Body of pancreas (tissue), 4 donors: Measurements from ENCODE around the gene ADGRB3. TPM values are rescaled to one million over a fixed set of nuclear protein-coding genes. Genes with fewer than 3 reads are reported as not detected.

ENCODE experiments used
- ATAC-seq: fragments of 150-250 bp; one replicate; pipeline ENCODE4 v1.9.1; 2016
- DNase-seq, 4 donors: peaks; one replicate each; pipeline ENCODE4 v3.0.0-alpha.2; 2019
- H3K27ac ChIP-seq, 4 donors: fragments of 200-600 bp; sonication (generic); 1 replicate in 3 of 4; 2 replicates in 1 of 4; pipeline versions ENCODE4 v1.5.1 to v1.6.1; 2016 to 2019; ENCODE audit warnings: mild to moderate bottlenecking in 1 of 4, mixed read lengths in 1 of 4, moderate library complexity in 1 of 4
- H3K27me3 ChIP-seq, 2 donors: fragments of 200-600 bp; sonication (generic); one replicate each; pipeline ENCODE4 v1.6.0; 2016; ENCODE audit warnings: mild to moderate bottlenecking in 1 of 2
- H3K36me3 ChIP-seq, 2 donors: fragments of 200-600 bp; sonication (generic); replicated peaks in 1 of 2; 2 replicates each; pipeline ENCODE4 v1.5.1; 2016; ENCODE audit warnings: low read depth in 2 of 2; ENCODE audit not compliant: insufficient read depth in 1 of 2
- H3K4me1 ChIP-seq: fragments of 200-600 bp; sonication (generic); one replicate; pipeline ENCODE4 v1.6.0; 2016
- H3K4me3 ChIP-seq, 2 donors: fragments of 200-600 bp; sonication (generic); 1 replicate in 1 of 2; 2 replicates in 1 of 2; pipeline ENCODE4 v1.5.1; 2016 to 2019
- H3K9me3 ChIP-seq, 3 donors: fragments of 200-600 bp; sonication (generic); 1 replicate in 2 of 3; 2 replicates in 1 of 3; pipeline ENCODE4 v1.5.1; 2016
- POLR2A ChIP-seq, 3 donors: fragments of 450-650 bp; IDR thresholded peaks; one replicate each; pipeline ENCODE4 v1.6.1; 2016; ENCODE audit warnings: antibody characterized with exemption in 3 of 3, mild to moderate bottlenecking in 2 of 3
- WGBS, 2 donors: methylation state at CpG; one replicate each; pipeline ENCODE4 v1.1.5; 2017; 5-methylcytosine and 5-hydroxymethylcytosine counted together
- intact Hi-C: fragments of 100-400 bp; cut with DNase I; formaldehyde crosslinking; loops from one replicate; pipeline ENCODE4 v1.15.1; 2023
- total RNA-seq, 2 donors: library from RNA; depleted of rRNA; stranded (reverse); fragments of >200 nt; gene quantifications; one replicate each; pipeline ENCODE4 v1.1.0, GENCODE V29; 2016
- TF ChIP-seq, protein P1 (sequence below), 7 experiments: fragments of 450-650 bp in 4 of 7; fragments of 200-600 bp in 3 of 7; sonication (generic) in 3 of 7; IDR thresholded peaks; one replicate each; pipeline ENCODE4 v1.5.1; 2016 to 2019; ENCODE audit warnings: antibody characterized with exemption in 7 of 7

Gene ADGRB3
- total RNA-seq, 2 donors from 2014 or later = under 0.01 to 1.3 TPM

DNA sequence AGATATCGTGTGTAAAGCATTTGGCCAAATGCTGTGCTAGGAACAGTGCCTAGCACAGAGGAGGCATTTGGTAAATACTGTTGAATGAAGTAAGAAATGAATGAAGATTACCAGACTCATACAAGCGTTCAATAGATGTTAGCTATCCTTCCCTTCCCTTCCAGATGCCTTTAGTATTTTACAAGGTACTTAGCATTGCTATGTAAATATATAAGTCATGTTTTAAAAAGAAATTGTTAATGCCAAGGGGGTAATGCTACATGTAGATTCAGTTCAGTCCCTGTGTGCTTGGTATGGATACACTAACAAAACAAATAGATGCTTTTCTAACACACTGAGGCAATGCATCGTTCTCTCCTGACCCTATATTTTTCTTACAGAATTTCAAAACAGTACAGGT lies 407.2 kb downstream of the ADGRB3 start:
- intact Hi-C loops = no loop called here
- TF ChIP-seq POLR2A (IDR thresholded peaks at IDR 0.05) = no peak
- TF ChIP-seq, protein P1, sequence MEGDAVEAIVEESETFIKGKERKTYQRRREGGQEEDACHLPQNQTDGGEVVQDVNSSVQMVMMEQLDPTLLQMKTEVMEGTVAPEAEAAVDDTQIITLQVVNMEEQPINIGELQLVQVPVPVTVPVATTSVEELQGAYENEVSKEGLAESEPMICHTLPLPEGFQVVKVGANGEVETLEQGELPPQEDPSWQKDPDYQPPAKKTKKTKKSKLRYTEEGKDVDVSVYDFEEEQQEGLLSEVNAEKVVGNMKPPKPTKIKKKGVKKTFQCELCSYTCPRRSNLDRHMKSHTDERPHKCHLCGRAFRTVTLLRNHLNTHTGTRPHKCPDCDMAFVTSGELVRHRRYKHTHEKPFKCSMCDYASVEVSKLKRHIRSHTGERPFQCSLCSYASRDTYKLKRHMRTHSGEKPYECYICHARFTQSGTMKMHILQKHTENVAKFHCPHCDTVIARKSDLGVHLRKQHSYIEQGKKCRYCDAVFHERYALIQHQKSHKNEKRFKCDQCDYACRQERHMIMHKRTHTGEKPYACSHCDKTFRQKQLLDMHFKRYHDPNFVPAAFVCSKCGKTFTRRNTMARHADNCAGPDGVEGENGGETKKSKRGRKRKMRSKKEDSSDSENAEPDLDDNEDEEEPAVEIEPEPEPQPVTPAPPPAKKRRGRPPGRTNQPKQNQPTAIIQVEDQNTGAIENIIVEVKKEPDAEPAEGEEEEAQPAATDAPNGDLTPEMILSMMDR (IDR thresholded peaks at IDR 0.05) = no peak

DNA sequence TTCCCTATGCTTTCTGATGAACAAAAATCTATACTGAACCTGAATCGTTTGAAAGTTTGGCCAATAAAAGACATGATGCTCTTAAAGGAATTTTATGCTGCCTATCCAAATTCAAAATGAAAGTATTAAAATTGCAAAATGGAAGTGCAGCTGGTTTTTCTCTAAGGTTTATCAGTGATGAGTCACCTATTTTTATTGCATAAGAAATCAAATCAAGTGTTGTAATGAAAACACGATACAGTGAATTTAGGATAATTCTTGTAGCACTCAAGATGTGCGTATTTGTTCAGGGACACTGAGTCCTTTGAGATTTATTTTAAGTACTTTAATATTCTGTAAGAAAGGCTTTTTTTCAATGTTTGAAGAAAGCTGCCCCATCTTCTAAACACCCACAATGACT lies 409.5 kb downstream of the ADGRB3 start:
- H3K9me3 ChIP-seq = no peaks in the 10 kb centered on the region
- intact Hi-C loops = no loop called here
- no peak overlapping the region for H3K27ac ChIP-seq
- H3K27me3 ChIP-seq = no peaks in the 10 kb centered on the region
- H3K4me1 ChIP-seq = no peaks in the 10 kb centered on the region
- H3K36me3 ChIP-seq = no peaks in the 10 kb centered on the region
- DNase-seq (no peak), ATAC-seq (no peak)
- 69 to 72% methylated on average over 3 of the region's 3 CpGs for WGBS, 2 donors
- no peak overlapping the region for H3K4me3 ChIP-seq
- TF ChIP-seq, protein P1 (IDR thresholded peaks at IDR 0.05) = no peak

More for the DNA sequence above, 407.2 kb downstream of the ADGRB3 start:
- ATAC-seq = no peak
- Histone ChIP-seq H3K4me3 (no peak overlapping the region), H3K27ac (no peak overlapping the region), H3K4me1 (no peaks in the 10 kb centered on the region), H3K9me3 (no peaks in the 10 kb centered on the region), H3K27me3 (no peaks in the 10 kb centered on the region), H3K36me3 (no peaks in the 10 kb centered on the region)
- DNase-seq = no peak
- 53 to 64% methylated on average over 3 of the region's 3 CpGs for WGBS, 2 donors

DNA sequence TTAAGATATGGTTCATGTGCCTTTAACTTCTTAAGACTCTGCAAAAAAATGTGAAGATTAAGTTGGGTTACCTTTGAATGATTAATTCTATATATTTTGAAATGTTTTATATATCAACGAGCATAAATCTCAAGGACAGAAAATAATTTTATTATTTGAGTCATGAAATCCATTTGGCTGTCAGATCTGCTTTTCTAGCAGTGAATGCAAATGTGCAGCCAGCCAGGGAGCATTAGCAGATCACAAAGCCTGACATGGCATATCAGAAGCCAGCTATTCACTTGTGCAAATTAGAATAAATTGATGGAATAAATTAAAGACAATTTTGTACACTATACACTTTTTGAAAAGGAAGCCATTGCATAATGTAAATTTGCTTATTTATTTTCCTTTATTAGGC lies 424.3 kb downstream of the ADGRB3 start:
- Histone ChIP-seq H3K36me3 (no peaks in the 10 kb centered on the region), H3K27me3 (no peaks in the 10 kb centered on the region), H3K9me3 (no peaks in the 10 kb centered on the region), H3K27ac (no peak overlapping the region), H3K4me1 (no peaks in the 10 kb centered on the region), H3K4me3 (no peak overlapping the region)
- ATAC-seq (no peak), DNase-seq (no peak)
- WGBS, 2 donors = 38 to 53% methylated on average over 1 of the region's 1 CpG
- TF ChIP-seq, protein P1 (IDR thresholded peaks at IDR 0.05) = no peak
- TF ChIP-seq POLR2A (IDR thresholded peaks at IDR 0.05) = no peak
- intact Hi-C loops = no loop called here

DNA sequence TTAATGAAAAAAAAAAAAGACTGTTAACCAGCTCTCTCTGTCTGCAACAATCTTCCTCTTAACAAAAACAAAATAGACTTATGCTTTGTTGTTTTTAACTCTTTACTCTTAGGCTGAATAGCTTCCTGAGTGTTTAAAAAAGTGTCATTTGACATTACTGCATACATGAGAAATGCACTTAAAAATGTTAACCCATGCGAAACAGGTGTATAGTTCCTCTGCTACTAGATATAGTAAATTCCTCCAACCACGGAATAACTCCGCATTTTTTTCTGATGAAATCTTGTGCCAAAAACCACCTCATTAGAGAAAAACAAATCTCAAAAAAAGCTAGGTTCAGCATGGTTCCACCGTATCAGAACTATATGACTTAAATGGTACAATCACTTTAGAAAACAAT lies 426.0 kb downstream of the ADGRB3 start:
- Histone ChIP-seq H3K4me1 (no peaks in the 10 kb centered on the region), H3K27me3 (no peaks in the 10 kb centered on the region), H3K36me3 (no peaks in the 10 kb centered on the region), H3K27ac (no peak overlapping the region), H3K9me3 (no peaks in the 10 kb centered on the region), H3K4me3 (no peak overlapping the region)
- intact Hi-C loops = no loop called here
- DNase-seq = no peak
- ATAC-seq = no peak
- WGBS, 2 donors = 46 to 49% methylated on average over 4 of the region's 4 CpGs
- TF ChIP-seq, protein P1 (IDR thresholded peaks at IDR 0.05) = no peak

DNA sequence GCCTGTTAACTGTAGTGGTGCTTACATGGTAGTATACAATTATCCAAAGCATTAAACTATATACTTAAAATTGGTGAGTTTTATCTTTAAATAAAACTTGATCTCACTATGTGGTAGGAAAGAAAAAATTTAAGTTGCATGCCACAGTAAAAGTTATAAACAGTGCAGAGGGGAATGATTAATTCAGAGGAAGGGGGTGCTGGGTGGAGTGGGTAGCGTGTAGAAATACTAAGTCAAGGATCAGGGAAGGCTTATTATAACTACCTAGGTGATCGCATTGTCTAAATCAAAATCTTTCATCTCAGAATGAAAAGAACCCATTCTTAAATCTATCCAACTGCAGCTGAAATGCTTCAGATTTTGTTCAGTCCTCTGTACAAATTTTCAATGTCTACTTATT lies 428.3 kb downstream of the ADGRB3 start:
- H3K9me3 ChIP-seq = no peaks in the 10 kb centered on the region
- WGBS, 2 donors = 91 to 93% methylated on average over 2 of the region's 2 CpGs
- no peak for DNase-seq
- H3K36me3 ChIP-seq = no peaks in the 10 kb centered on the region
- intact Hi-C loops = no loop called here
- no peak overlapping the region for H3K4me3 ChIP-seq
- no peaks in the 10 kb centered on the region for H3K4me1 ChIP-seq
- no peaks in the 10 kb centered on the region for H3K27me3 ChIP-seq
- TF ChIP-seq POLR2A (IDR thresholded peaks at IDR 0.05) = no peak
- TF ChIP-seq, protein P1 (IDR thresholded peaks at IDR 0.05) = no peak
- ATAC-seq = no peak
- H3K27ac ChIP-seq = no peak overlapping the region
